Measurements from ENCODE around the gene TAF1B.

Gene TAF1B

DNA sequence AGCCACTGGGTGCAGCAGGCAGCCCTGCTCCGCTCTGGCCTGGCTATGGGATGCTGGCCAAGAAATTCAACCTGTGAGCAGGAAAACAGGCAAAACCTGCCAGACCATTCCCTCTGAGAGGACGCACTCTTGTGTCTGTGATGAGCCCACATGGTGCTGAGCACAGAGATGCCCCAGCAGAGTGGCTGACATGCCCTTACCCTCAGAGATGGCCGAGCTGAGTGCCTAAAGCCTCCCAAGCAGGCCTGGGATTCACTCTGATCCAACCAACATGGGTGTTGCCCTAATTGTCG lies 34.3 kb upstream of the TAF1B start:
- no peaks in the 10 kb centered on the region for H3F3A ChIP-seq (ENCODE audit: insufficient read depth)
- TF ChIP-seq, protein P1, sequence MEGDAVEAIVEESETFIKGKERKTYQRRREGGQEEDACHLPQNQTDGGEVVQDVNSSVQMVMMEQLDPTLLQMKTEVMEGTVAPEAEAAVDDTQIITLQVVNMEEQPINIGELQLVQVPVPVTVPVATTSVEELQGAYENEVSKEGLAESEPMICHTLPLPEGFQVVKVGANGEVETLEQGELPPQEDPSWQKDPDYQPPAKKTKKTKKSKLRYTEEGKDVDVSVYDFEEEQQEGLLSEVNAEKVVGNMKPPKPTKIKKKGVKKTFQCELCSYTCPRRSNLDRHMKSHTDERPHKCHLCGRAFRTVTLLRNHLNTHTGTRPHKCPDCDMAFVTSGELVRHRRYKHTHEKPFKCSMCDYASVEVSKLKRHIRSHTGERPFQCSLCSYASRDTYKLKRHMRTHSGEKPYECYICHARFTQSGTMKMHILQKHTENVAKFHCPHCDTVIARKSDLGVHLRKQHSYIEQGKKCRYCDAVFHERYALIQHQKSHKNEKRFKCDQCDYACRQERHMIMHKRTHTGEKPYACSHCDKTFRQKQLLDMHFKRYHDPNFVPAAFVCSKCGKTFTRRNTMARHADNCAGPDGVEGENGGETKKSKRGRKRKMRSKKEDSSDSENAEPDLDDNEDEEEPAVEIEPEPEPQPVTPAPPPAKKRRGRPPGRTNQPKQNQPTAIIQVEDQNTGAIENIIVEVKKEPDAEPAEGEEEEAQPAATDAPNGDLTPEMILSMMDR (IDR thresholded peaks at IDR 0.05; ENCODE audit: insufficient read depth, low read length, poor library complexity, severe bottlenecking), result no peak
- TF ChIP-seq EZH2phosphoT487 (conservative IDR thresholded peaks at IDR 0.05; ENCODE audit: low read length), result no peak
- H3K36me3 ChIP-seq (ENCODE audit: low read length), result no peaks in the 10 kb centered on the region
- no peak overlapping the region for H3K27ac ChIP-seq (ENCODE audit: low read depth, low read length)
- no peak overlapping the region for H3K4me2 ChIP-seq (ENCODE audit: low read depth, low read length, poor library complexity, severe bottlenecking)
- H3K4me3 ChIP-seq (ENCODE audit: insufficient read depth, low read length, poor library complexity, severe bottlenecking), result no peak overlapping the region
- no peaks in the 10 kb centered on the region for H3K79me2 ChIP-seq (ENCODE audit: insufficient read depth, low read length)
- no peak overlapping the region for H3K9ac ChIP-seq (ENCODE audit: low read length)
- no peaks in the 10 kb centered on the region for H3K9me2 ChIP-seq (replicated peaks; ENCODE audit: insufficient read depth, low read length)
- H3K9me3 ChIP-seq (ENCODE audit: insufficient read depth, low read length), result no peaks in the 10 kb centered on the region
- no peaks in the 10 kb centered on the region for H3K27me3 ChIP-seq (ENCODE audit: low read length)
- H4K20me1 ChIP-seq (ENCODE audit: low read depth, low read length), result no peaks in the 10 kb centered on the region
- H2AFZ ChIP-seq (ENCODE audit: low read depth, low read length, severe bottlenecking), result no peak overlapping the region

DNA sequence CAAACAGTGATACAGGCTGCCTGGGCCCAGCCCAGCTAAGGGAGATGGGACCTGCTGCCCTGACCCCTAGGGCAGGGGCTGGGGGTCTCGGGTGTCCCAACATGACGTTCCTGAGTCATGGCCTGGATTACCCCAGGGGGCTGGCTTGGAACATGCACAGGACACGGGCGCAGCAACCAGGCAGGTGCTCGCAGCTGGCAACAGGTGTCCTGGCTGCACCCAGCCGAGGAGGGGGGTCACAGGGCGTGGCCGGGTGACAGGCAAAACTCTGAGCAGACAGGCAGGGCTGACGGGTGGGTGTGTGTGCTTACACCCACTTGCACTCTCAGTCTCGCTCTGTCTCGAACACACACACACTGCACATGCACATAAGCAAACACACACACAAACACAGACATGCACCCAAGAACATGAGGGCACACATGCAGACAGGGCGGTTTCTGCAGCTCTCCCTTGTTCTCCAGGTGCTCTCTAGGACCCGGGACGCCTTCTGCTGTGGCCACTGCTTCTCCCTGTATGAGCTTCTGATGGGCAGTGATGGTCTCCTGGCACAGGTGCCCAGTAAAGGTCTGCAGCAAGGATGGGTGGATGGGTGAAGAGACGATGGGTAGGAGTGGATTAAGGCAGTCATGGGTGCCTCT lies 33.7 kb upstream of the TAF1B start:
- H3K9me2 ChIP-seq (replicated peaks; ENCODE audit: insufficient read depth, low read length), result no peaks in the 10 kb centered on the region
- no peak overlapping the region for H3K9ac ChIP-seq (ENCODE audit: low read length)
- H3K9me3 ChIP-seq (ENCODE audit: insufficient read depth, low read length), result no peaks in the 10 kb centered on the region
- no peaks in the 10 kb centered on the region for H4K20me1 ChIP-seq (ENCODE audit: low read depth, low read length)
- no peak overlapping the region for H3K27ac ChIP-seq (ENCODE audit: low read depth, low read length)
- no peak for TF ChIP-seq EZH2phosphoT487 (conservative IDR thresholded peaks at IDR 0.05; ENCODE audit: low read length)
- TF ChIP-seq, protein P1 (IDR thresholded peaks at IDR 0.05; ENCODE audit: insufficient read depth, low read length, poor library complexity, severe bottlenecking), result no peak
- no peak overlapping the region for H3K4me2 ChIP-seq (ENCODE audit: low read depth, low read length, poor library complexity, severe bottlenecking)
- H3K79me2 ChIP-seq (ENCODE audit: insufficient read depth, low read length), result no peaks in the 10 kb centered on the region
- H3K4me3 ChIP-seq (ENCODE audit: insufficient read depth, low read length, poor library complexity, severe bottlenecking), result no peak overlapping the region
- H2AFZ ChIP-seq (ENCODE audit: low read depth, low read length, severe bottlenecking), result no peak overlapping the region
- no peaks in the 10 kb centered on the region for H3K36me3 ChIP-seq (ENCODE audit: low read length)
- no peaks in the 10 kb centered on the region for H3F3A ChIP-seq (ENCODE audit: insufficient read depth)
- H3K27me3 ChIP-seq (ENCODE audit: low read length), result no peaks in the 10 kb centered on the region

DNA sequence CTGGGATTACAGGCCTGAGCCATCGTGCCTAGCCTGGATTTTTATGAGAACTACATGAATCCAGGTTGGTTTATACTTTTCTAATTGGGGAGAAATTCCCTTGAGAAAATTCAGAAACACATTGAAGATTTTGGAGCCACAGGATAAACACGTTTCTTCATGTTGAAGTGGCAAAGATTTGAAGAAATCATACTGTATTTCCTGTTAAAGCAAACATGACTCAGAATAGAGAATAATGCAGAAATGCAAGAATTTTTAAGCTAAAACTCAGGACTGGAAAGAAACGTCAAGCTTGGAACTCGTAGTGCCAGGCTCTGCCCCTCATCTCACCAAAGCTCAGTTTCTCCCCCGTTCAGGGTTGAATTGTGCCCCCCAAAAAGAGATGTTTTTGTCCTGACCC lies 32.1 kb upstream of the TAF1B start:
- Histone ChIP-seq H3K36me3 (ENCODE audit: low read length) (no peaks in the 10 kb centered on the region), H3K4me3 (ENCODE audit: insufficient read depth, low read length, poor library complexity, severe bottlenecking) (no peak overlapping the region), H3F3A (ENCODE audit: insufficient read depth) (no peaks in the 10 kb centered on the region), H3K27me3 (ENCODE audit: low read length) (no peaks in the 10 kb centered on the region), H3K9me2 (replicated peaks; ENCODE audit: insufficient read depth, low read length) (no peaks in the 10 kb centered on the region), H3K79me2 (ENCODE audit: insufficient read depth, low read length) (no peaks in the 10 kb centered on the region), H2AFZ (ENCODE audit: low read depth, low read length, severe bottlenecking) (no peak overlapping the region), H3K27ac (ENCODE audit: low read depth, low read length) (no peak overlapping the region), H4K20me1 (ENCODE audit: low read depth, low read length) (no peaks in the 10 kb centered on the region), H3K4me2 (ENCODE audit: low read depth, low read length, poor library complexity, severe bottlenecking) (no peak overlapping the region), H3K9me3 (ENCODE audit: insufficient read depth, low read length) (no peaks in the 10 kb centered on the region), H3K9ac (ENCODE audit: low read length) (no peak overlapping the region)
- TF ChIP-seq, protein P1 (IDR thresholded peaks at IDR 0.05; ENCODE audit: insufficient read depth, low read length, poor library complexity, severe bottlenecking), result no peak
- TF ChIP-seq EZH2phosphoT487 (conservative IDR thresholded peaks at IDR 0.05; ENCODE audit: low read length), result no peak

All from SU-DHL-6 (cell line).